Calu3 (cell line): Measurements from ENCODE around the gene ZNF79. TPM values are rescaled to one million over a fixed set of nuclear protein-coding genes. Genes with fewer than 3 reads are reported as not detected.

Experiments used
- BruUV-seq: library from RNA; stranded (reverse); fragments of 400-500 nt; replicated peaks from 2 replicates; lab custom pipeline; 2021; lab: Mats Ljungman, UMichigan
- CTCF ChIA-PET: fragments of 300-600 bp; sonication (Branson Sonifier 250); formaldehyde crosslinking; loops from one replicate; lab custom pipeline; 2022; ENCODE audit warnings: antibody characterized with exemption; lab: Charles Lee
- DNase-seq: peaks from one replicate; pipeline ENCODE4 v3.0.0; 2022
- H3K27ac Mint-ChIP-seq: one replicate; pipeline ENCODE4 v1.8.0; 2022; ENCODE audit warnings: mixed read lengths; ENCODE audit not compliant: unreplicated experiment
- H3K27me3 Mint-ChIP-seq: one replicate; pipeline ENCODE4 v1.8.0; 2022; ENCODE audit warnings: mixed read lengths; ENCODE audit not compliant: unreplicated experiment
- H3K36me3 Mint-ChIP-seq: one replicate; pipeline ENCODE4 v1.8.0; 2022; ENCODE audit warnings: mild to moderate bottlenecking, moderate library complexity, mixed read lengths; ENCODE audit not compliant: insufficient read depth, unreplicated experiment
- H3K4me1 Mint-ChIP-seq: one replicate; pipeline ENCODE4 v1.8.0; 2022; ENCODE audit warnings: mild to moderate bottlenecking, low read depth, mixed read lengths; ENCODE audit not compliant: unreplicated experiment
- H3K4me3 Mint-ChIP-seq: one replicate; pipeline ENCODE4 v1.8.0; 2022; ENCODE audit warnings: mild to moderate bottlenecking, low read depth, moderate library complexity, mixed read lengths; ENCODE audit not compliant: unreplicated experiment
- H3K9me3 Mint-ChIP-seq: one replicate; pipeline ENCODE4 v1.8.0; 2022; ENCODE audit warnings: low read depth, mixed read lengths; ENCODE audit not compliant: unreplicated experiment
- CTCF ChIP-seq: fragments of 200-600 bp; IDR thresholded peaks from one replicate; pipeline ENCODE4 v1.8.0; 2022; ENCODE audit warnings: antibody characterized with exemption; ENCODE audit not compliant: unreplicated experiment
- intact Hi-C: fragments of 100-400 bp; cut with micrococcal nuclease; formaldehyde crosslinking; loops from one replicate; pipeline ENCODE4 v1.10.0; 2022; ENCODE audit not compliant: unreplicated experiment
- total RNA-seq: library from RNA; stranded (reverse); gene quantifications from 2 replicates; pipeline ENCODE4 v1.2.3, GENCODE V29; 2022

Gene ZNF79
- total RNA-seq, 1 experiment from 2014 or later: 7.0 TPM

- H3K27me3 Mint-ChIP-seq: no peaks in the 10 kb centered on the region
- peaks cover 88% of the 10 kb centered on the region for H3K36me3 Mint-ChIP-seq
- no peak for TF ChIP-seq CTCF
- no TSS peak for BruUV-seq
- H3K27ac Mint-ChIP-seq: peak overlapping the region; percentile 39
- H3K4me3 Mint-ChIP-seq: no peak overlapping the region
- DNase-seq: no peak
- peaks cover 7% of the 10 kb centered on the region for H3K9me3 Mint-ChIP-seq
- intact Hi-C loops: no loop called here
- CTCF ChIA-PET: no interaction called here
- H3K4me1 Mint-ChIP-seq: no peaks in the 10 kb centered on the region
Measured at GRCh38 chr9:127444283-127444920, 20.2 kb downstream of the ZNF79 start.

DNA sequence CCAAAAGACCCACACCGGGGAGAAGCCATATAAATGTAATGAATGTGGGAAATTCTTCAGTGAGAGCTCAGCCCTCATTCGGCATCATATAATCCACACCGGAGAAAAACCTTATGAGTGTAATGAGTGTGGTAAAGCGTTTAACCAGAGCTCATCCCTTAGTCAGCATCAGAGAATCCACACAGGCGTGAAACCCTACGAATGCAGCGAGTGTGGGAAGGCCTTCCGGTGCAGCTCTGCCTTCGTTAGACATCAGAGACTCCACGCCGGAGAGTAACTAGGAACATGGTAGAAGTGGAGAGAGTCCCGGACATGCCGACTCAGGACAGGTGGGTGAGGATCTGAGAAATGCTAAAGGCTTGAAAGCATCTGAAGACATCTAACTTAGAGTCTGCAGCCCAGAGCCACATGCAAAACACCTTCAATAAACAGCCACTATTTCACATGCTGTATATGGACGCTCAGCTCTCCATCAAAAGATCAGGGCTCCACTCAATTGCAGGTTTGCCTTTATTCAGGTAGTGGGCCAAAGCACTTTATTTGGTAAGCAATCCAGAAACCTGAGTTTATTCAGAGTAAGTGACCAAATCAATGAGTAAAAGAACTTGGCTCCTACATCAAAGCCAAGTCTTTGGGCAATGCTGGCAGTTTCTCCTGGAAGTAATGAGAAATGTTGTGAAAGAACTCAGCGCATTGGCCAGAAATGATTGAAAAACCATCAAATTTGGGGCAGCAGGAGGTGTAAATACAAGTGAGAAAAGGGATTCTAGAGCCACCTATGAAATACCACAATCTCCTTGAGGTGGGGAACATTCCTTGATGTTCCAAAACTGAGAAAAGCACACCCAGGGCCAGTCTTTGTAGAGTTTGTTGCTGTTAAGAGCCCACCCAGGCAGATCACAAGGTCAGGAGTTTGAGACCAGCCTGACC lies 21.0 kb downstream of the ZNF79 start:
- Mint-ChIP-seq H3K4me3 (no peak overlapping the region), H3K36me3 (peaks cover 92% of the 10 kb centered on the region), H3K9me3 (peaks cover 5% of the 10 kb centered on the region), H3K4me1 (no peaks in the 10 kb centered on the region), H3K27ac (peak overlapping the region; percentile 39), H3K27me3 (no peaks in the 10 kb centered on the region)
- CTCF ChIA-PET: no interaction called here
- intact Hi-C loops: no loop called here
- TF ChIP-seq CTCF: no peak
- BruUV-seq: TSS peak; percentile 33
- DNase-seq: no peak

- peak overlapping the region; percentile 64 for H3K27ac Mint-ChIP-seq
- no TSS peak for BruUV-seq
- H3K4me1 Mint-ChIP-seq: no peaks in the 10 kb centered on the region
- no peaks in the 10 kb centered on the region for H3K27me3 Mint-ChIP-seq
- no peak overlapping the region for H3K4me3 Mint-ChIP-seq
- no peaks in the 10 kb centered on the region for H3K9me3 Mint-ChIP-seq
- intact Hi-C loops: no loop called here
- no peak for TF ChIP-seq CTCF
- DNase-seq: no peak
- CTCF ChIA-PET: no interaction called here
- peaks cover 94% of the 10 kb centered on the region for H3K36me3 Mint-ChIP-seq
Measured at GRCh38 chr9:127445851-127446712, 21.9 kb downstream of the ZNF79 start.

DNA sequence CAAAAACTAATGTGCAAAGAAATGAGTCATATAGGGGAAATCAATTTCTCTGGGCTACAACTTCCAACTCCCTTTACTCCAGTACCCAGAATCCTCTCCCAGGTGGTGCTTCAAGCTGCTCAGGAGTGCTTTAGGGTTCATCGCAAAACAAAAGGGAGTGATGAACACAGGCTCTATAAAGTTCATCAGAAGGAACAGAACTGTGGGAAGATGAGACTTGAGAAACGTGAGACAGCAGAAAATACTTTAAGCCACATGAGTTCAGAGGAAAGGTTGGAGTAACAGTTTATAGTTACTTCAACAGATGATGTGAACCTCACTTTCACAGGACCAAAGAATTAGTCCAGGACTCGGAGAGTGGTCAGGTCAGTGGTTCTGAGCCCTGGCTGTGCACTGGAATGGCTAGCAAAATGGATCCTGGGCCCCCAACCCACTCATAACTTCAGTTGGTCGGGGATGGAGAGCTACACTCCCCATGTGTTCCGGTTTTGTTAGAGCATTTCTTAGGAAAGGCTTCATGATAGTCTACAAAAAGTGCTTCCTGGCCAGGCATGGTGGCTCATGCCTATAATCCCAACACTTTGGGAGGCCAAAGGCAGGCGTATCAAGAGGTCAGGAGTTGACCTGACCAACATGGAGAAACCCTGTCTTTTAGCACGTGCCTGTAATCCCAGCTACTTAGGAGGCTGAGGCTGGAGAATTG lies 22.7 kb downstream of the ZNF79 start:
- no peaks in the 10 kb centered on the region for H3K9me3 Mint-ChIP-seq
- intact Hi-C loops: no loop called here
- DNase-seq: no peak
- CTCF ChIA-PET: no interaction called here
- no peak overlapping the region for H3K4me3 Mint-ChIP-seq
- peaks cover 98% of the 10 kb centered on the region for H3K36me3 Mint-ChIP-seq
- H3K27me3 Mint-ChIP-seq: no peaks in the 10 kb centered on the region
- peak overlapping the region; percentile 64 for H3K27ac Mint-ChIP-seq
- no peaks in the 10 kb centered on the region for H3K4me1 Mint-ChIP-seq
- TF ChIP-seq CTCF: no peak
- BruUV-seq: no TSS peak
